AG09319 (cell line): ENCODE measurements around the gene AMN1.
A peak's percentile ranks its signal among the peaks of the same experiment; 100 is the strongest.

ENCODE experiments used
- DNase-seq: peaks from one replicate; pipeline ENCODE4 v3.0.0-alpha.2; 2010; ENCODE audit warnings: low read depth; ENCODE audit errors: extremely low read depth
- CTCF ChIP-seq: IDR thresholded peaks from 2 replicates; pipeline ENCODE4 v1.5.1; 2011; ENCODE audit warnings: low read depth, mild to moderate bottlenecking, inconsistent platforms, low read length, moderate library complexity

AMN1 gene

GRCh38 chr12:31631809-31632208 is 97.0 kb downstream of the AMN1 start:
- TF ChIP-seq CTCF, result no peak
- no peak for DNase-seq

- no peak for TF ChIP-seq CTCF
- DNase-seq, result no peak
Observed at GRCh38 chr12:31631023-31631724, 97.6 kb downstream of the AMN1 start.

GRCh38 chr12:31629756-31630732 is 98.8 kb downstream of the AMN1 start:
- TF ChIP-seq CTCF, result no peak
- peak; percentile 8 for DNase-seq

GRCh38 chr12:31627456-31628054 is 101.3 kb downstream of the AMN1 start:
- DNase-seq, result no peak
- no peak for TF ChIP-seq CTCF

- DNase-seq, result no peak
- no peak for TF ChIP-seq CTCF
Observed at GRCh38 chr12:31626270-31626995, 102.4 kb downstream of the AMN1 start.

GRCh38 chr12:31622038-31622437 is 106.8 kb downstream of the AMN1 start:
- no peak for DNase-seq
- TF ChIP-seq CTCF, result no peak
